ENCODE data around the gene NACC2.
A peak's percentile ranks its signal among the peaks of the same experiment; 100 is the strongest.
"Not testable (repeated sequence)": the region's sequence is repeated elsewhere in the genome, so short reads cannot be mapped to it uniquely, and the experiment has no call there.

The NACC2 gene

DNA sequence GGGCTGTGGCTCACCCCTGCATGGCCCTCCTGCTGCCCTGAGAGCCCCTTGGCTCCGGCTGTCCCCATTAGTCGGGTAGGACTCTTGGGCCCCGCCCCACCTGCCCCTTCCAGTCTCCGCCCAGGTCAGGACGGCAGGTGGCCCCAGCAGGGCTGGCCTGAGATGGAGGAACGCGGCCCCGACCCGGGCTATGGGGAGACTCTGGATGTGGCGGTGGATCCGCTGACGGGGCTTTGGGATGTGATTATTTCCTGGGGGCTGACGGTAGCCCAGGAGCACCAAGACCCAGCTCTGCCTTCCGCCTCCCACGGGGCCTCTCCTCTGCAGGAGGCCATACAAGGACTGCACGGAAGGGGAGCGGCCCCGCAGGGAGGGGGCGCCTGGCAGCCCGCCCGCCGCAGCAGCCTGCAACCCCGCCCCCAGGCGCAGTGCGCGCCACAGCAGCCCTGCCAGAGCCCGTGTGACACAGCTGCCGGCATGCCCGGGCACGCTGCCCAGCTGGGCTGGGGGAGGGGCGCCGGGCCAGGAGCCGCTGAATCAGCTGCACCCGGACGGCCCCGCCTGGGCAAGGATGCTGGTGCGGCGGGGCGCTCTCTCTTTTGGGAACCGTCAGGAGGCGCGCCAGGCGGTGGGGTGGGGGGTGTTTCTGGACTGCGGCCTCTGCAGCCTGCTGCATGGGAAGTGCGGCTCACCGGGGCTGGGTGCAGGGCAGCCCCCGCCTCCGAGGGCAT is 14.4 kb upstream of the NACC2 start:
- DNase-seq, result peak; percentile 97

DNA sequence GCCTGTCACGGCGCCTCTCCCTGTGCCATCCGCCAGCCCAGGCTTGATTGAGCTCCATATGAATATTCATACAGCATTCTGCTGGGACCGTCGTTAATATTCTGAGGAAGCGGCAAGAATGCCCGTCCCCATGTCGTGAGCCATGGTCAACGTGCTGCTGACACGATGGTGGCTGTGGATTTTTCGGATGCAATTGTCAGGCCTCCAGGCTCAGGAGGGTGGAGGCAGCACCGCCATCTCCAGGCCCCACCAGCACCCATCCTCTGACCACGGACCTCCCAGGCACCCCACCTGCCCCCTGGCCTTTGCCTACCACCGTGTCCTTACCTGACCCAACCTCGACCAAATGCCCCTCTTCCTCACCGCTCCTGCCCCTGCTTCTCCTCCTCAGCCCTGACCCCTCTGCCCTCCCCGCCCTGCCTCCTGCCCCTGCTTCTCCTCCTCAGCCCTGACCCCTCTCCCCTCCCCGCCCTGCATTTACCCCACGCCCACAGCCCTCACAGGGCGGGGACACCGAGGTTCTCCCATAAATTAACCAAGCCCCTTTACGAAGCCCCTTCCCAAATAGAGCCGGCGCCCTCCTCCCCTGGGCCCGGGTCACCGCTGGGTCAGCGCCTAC is 13.7 kb upstream of the NACC2 start:
- DNase-seq, result no peak

DNA sequence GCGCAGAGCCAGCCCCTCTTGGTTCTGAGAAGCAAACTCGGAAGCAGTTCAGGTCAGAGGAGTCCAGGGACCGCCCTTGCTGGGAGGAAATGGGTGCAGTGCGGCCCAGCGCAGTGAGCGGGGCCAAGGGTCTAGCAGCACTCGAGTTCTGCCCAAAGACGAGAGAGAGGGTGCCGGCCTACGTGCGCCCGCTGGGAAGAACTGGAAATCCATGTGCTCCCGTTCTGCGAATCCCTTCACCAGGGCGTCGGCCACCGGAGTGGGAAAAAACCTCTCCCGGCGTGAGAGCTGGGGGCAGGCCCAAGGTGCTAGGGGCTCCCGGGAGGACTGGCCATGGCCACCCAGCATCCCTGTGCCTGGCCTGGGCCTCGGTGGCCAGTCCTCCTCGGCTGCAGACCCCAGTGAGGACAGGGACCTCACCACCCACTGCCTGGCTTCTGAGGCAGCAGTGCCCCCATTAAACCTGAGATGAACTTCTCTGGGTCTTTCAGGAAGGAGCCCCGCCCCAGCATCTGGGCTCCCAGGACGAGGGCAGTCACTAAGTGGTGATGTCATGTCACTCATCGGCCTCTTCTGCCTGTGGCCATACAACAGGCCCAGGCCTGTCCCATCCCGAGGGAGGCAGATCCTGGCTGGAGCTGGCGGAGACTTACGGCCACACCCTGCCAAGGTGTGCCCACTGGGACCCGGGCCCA is 13.0 kb upstream of the NACC2 start:
- DNase-seq, result no peak

DNA sequence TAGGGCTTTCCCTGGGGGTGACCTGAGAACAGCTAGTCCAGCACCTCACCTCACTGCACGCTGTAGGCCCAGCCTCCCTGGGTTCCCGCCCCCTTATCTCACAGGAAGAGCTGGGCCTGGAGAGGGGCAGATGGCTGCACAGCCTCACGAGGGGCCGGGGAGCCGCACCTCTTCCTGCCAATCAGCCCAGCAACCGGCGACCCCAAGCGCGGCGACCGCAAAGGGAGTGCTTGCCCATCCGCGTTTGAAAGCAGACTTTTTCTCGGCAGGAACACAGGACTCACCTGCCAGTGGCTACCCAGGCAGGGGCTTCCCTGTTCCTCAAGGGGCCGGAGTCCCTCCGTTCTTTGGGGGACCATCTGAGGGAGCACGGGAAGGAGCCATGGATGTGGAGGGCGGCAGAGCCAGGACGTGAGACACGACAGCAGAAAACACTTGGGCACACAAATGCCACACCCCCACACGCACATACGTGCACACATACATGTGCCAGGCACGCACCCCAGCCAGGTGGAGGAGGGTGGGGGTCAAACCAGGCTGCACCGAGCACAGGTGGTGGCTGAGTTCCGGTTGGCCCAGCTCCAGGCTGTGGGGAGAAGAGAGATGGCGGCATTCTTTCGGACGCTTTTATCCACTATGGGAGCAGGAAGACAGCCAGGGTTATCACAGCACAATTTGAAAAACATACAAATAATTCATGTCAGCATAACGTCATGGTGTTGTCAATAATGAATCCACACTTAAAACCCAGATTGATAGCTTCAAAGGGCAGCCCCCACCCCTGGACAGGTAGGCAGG is 12.3 kb upstream of the NACC2 start:
- peak; percentile 76 for DNase-seq

DNA sequence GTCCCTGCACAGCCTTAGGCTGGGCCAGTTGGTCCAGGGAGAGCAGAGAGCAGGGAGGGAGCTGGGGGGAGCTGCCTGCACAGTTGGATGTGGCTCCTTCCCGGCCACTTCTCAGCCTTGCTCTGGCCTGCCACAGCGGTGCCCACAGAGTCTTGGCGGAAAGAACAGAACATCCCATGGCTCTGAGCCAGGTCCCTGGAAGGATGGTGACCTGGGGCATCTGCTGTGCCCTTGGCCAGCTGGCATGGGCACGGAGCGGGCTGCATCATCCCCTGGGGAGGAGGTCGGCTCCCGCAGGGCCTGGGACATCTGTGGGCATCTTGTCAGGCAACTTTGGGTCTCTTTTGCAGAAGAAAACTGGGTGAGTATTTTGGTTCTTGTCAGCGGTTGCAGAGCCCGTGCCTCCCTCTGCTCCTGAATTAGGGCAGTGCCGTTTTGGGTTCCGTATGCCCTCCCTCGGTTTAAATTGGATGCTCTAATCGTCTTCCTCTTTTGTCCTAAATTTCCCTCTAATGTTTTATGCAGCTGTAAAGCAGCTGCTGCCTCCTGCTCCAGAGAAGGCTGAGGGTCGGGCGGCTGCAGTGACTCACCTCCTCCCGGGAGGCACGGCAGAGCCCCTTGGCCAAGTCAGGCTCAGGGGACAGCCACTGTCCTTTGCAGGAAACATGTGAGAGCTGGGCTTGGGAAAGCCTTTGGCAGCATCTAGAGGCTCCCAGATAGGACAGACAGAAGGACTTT is 10.5 kb upstream of the NACC2 start:
- no peak for DNase-seq

DNA sequence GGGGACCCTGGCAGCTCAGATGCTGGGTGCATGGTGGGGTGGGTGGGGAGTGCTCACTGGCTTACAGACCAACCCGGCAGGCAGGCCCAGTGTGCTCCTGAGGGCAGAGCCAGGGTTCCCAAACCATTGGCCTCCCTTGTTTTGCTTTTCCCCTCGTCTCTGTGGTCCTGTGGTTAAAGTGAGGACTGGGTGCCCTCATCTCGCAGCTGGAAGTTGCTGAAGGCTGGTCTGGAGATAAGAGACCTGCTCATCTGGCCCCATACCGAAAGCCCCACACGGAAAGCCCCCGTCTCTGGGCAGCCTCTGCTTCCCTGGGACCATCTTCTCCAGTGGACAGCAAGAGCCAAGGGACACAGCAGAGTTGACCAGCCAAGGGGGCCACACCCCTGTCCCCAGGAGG is 9.8 kb upstream of the NACC2 start:
- no peak for DNase-seq

DNA sequence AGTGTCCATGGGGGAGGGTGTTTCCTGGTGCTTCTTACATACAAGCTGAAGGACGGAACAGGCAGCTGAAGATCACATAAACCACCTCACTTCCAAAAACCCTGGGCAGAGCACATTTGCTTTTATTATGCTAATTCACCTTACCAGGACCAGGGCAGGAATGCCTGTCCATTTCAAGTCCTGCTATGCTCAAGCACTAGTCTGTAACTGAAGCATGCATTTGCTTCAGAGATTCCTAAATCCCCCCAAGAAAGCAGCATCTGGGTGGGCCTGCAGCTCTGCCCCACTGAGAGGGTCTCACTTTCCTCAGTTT is 9.4 kb upstream of the NACC2 start:
- no peak for DNase-seq

DNA sequence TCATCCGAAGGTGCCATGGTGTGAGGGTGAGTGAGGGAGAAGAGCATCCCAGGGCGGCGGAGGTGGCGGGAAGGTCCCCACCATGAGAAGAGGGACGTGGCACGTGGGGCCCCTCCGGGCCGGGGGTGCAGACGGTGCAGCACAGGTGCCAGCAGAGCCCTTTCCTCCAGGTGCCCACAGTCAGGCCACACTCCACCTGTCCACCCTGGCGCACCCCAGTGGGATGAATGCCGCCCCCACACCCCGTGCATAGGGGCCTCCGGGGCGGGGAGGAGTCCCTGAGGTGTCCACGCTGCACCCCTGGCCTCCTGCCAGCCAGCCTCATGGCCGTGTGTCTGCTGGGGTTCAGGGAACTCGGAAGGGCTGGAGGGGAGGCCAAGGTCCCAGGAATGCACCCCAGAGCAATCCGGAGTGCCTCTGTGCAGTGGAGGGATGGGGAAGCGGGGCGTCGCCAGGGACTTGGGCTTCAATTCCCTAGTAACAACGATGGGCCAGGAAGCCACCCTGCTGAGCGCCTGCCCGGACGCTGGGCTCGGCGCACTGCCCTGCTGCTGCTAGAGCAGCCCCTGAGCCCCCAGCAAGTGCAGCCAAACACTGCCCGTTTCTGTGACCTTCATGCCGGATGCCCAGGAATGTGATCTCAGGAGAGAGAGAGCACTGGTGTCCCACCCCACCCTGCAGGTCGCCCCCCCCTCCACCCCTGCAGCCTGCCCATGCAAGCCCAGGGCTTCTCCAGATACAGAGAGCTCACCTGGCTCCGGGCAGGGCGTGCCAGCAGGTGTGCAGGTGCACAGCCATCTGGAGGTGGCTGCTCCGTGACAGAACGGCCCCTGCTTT is 8.8 kb upstream of the NACC2 start:
- DNase-seq, result no peak

DNA sequence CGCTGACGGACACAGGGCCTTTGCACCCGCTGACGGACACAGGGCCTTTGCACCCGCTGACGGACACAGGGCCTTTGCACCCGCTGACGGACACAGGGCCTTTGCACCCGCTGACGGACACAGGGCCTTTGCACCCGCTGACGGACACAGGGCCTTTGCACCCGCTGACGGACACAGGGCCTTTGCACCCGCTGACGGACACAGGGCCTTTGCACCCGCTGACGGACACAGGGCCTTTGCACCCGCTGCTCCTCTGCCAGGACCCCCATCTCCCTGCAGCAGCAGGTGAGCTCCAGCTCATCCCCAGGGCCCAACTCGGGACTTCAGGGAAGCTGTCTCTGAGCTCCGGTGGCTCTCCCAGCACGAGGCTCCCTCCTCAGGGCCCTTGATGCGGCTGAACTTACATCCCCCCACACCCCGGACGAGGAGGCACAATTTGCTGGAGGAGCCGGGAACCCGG is 6.6 kb upstream of the NACC2 start:
- DNase-seq, result not testable (repeated sequence)

DNA sequence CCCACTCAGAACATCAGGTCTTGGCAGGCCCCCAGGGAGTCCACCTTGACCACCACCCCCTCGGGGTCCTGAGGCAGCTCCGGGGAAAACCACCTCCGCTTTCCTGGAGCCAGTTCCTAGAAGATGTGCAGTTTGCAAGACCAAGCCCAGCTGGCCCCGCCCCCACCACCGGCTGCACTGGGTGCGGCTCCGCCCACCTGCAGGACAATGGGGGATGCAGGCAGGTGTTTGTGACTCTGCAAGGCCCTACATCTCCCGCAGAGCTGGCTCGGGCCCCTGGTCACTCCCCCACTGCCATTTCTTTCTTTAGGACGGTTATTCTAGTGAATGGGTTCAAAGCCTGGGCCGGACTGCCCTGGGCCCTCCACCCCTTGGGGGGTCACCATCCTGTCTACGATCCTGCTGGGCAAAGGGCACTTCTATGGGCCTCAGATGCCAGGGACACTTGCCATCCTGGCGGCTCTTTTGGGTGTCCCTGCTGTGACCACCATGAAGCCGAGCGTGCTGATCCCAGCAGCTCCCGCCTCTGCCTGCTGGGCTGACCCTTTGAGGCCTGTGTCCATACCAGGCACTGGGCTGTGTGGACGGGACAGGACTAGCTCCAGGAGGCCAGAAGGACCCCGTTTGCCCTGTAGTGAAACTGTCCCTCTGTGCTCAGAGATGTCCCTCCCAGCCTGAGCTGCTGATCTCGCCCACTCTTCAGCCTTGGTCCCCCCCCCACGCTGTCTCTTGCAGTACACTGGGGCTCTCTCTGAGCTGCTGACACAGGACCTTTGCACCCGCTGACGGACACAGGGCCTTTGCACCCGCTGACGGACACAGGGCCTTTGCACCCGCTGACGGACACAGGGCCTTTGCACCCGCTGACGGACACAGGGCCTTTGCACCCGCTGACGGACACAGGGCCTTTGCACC is 5.9 kb upstream of the NACC2 start:
- no peak for DNase-seq

DNA sequence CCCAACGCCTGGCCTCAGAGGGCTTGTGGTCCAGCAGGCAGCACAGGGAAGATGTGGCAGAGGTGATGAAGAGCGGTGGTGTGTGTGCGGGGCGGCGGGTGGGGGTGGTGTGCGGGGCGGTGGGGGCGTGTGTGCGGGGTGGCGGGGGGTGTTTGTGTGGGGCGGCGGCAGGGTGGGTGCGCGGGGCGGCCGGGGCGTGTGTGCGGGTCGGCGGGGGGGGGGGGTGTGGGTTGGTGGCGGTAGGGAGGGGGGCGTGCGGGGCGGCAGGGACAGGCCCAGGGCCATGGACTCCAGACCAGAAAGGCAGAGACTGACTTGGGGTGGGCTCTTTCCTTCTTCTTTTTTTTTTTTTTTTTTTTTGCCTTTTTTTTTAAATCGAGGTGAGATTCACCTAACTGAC is 4.5 kb upstream of the NACC2 start:
- no peak for DNase-seq

DNA sequence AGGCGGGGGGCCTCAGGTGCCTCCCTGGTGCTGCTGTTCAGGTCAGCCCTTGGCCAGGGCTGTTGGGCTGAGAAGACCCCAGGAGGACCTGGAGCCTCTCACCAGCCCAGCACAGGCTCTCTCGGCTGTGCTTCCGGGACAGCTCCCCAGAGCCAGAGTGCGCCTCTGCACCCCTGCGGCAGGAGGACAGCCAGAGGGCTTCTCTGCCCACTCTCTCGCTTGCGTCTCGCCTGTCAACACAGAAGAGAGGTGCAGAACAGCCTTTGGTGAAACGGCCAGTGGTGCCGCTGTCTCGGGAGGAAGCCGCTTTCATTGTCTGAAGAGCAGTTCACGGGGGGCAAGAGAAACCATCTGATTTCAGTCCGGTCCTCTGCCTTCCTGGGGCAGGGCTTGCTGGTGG is 3.8 kb upstream of the NACC2 start:
- DNase-seq, result no peak

DNA sequence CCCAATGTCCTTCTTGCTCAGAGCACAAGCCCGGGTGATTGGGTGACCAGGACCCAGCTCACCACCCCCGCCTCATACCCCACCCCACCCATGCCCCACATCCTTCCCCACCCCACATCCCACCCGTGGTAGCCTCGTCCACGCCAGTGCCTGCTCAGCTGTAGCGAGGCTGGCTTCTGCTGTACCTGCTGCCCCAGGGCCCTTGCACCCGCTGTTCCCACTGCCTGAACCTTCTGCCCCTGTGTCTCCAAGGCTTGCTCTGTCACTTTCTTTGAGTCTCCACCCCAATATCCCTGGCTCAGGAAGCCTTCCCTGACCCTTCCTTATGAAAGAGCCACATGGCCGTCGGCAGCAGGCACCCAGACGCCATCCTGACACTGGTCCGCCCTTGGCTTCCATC is 3.1 kb upstream of the NACC2 start:
- no peak for DNase-seq

DNA sequence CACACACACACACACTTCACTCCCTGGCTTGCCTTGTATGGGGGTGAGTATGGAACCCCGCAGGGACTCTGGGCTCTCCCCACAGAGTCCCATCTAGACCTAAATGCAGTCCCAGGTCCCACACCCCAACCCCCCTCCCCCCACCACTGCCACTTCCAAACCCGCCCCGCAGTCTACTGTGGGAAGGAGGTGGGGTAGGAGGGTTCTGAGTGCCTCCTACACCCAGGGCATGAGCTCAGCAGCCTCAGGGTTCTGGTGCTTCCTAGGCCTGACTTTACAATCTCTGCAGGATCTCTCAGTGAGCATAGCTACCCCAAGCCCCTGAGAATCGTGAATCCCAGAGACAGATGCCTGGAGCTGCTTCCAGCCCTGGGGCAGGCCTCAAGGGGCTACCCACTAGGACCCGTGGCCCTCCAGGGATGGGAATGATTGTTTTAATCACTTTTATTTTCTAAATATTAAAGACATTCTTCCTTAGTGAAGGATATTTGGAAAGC is 1.5 kb upstream of the NACC2 start:
- no peak for DNase-seq

DNA sequence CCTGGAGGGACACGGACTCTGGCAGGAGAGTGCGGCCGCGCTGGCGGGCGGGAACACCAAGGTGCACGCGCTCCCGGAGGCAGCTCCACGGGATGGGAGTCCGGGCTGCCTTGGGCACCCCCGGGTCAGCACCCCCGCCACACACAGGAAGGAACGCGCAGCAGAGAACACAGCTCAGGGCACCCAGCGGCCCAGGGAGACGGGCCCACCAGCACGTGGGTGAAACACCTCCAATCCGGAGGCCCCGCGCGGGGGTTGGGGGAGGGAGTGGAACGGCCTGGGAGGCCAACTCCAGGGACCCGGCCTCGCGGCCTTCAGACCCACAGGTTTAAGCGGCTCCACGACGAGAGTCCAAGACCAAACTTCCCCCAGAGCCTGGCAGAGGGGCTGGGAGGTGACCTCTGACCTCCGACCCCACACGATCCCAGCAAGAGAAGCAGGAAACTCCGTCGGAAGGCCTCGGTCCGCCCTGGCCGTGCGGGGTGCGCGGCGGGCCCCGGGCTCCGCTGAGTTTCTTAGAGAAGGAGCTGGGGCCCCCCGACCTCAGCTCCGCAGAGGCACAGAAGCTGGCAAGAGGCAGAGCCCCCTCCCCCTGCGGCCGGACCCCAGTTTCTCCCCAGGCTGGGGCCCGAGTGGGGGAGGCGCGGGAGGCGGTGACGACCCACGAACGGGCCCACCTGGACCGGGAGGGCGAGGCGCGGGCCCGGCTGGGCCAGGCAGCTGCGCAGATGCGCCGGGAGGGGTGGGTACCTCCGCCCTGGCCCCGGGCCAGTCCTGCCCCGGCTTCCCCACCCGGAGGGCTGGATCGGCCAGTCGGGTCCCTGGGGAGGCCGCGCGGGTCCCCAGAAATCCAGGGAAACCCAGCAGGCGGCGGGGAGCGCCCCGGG is 851 bp downstream of the NACC2 start:
- peak; percentile 84 for DNase-seq

DNA sequence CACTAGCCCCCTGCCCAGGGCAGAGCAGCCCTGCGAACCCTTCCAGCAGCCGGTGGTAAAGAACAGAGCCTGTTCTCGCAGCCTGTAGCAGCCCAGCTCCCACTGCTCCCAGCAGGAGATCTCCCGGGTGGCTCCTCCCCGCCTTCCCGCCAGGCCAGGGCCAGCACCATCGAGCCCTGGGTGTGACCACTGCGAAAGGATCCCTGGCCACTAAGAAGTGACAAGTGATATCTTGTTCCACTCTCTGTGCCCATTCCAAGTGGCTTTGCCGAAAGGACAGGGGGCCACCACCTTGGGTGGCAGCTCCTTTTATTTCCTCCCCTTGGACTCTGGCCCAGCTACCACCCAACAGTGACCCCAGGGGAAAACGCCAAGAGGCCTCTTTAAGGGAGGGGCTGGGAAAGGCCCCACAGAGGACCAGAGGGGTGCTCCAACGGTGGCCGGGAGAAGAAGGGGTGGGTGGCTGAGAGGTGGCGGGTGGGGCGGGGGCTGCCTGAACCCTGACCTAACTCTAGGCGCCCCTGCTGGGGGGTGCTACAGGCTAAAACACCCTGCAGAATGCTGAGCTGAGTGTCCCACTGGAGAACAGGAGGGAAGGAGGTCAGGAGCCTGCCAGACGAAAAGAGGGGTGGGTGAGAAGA is 1.6 kb downstream of the NACC2 start:
- DNase-seq, result no peak

DNA sequence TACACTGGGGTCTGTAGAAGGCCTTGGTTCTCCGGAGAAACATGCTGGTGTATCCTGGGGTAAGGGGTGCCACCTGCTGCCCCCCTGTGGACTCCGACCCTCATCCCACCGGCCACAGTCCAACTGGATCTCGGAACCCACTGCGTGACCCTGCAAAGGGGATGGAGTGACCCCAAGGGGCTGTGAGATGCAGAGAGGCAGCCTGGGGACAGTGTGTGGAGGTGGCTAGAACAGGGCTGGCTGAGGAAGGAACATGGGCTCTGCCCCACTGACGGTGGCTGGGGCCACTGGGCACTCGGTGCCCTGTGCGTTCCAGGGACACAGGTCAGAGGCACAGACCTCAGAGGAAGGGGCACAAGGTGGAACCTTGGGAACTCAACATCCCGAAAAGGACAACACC is 2.3 kb downstream of the NACC2 start:
- DNase-seq, result no peak

DNA sequence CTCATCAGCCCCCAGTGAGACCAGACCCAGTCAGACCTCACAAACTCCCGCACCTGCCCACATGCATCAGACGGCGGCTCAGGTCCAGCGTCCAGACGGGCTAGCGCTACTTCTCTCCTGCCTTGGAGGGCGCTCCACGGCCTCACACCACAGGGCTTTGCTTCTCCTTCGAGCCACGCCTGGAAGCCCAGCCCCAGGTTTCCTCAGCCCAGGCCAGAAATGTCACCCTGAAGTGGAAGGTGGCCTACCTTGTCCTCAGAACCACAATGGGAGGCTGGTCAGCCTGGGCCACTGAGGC is 2.8 kb downstream of the NACC2 start:
- no peak for DNase-seq
